GM12878 (cell line): ENCODE data around the gene PROX1. TPM values are rescaled to one million over a fixed set of nuclear protein-coding genes. Genes with fewer than 3 reads are reported as not detected.

Experiments used
- ATAC-seq: fragments of 200-7000 bp; cut with Tn5 transposase; 3 replicates; pipeline ENCODE4 v1.9.1; 2020; ENCODE audit warnings: mild to moderate bottlenecking, moderate library complexity
- BruUV-seq: library from RNA; stranded (reverse); fragments of 400-500 nt; replicated peaks from 2 replicates; lab custom pipeline; 2021; lab: Mats Ljungman, UMichigan
- CTCF ChIA-PET: fragments of 300-600 bp; sonication (Branson Sonifier 250); formaldehyde crosslinking; extraction: SDS; loops from one replicate; lab custom pipeline; 2021; ENCODE audit warnings: inconsistent platforms; lab: Yijun Ruan, JAX
- POLR2A ChIA-PET: fragments of 350-600 bp; formaldehyde crosslinking; extraction: SDS; loops from one replicate; lab custom pipeline; 2021; ENCODE audit warnings: inconsistent platforms; lab: Charles Lee
- RAD21 ChIA-PET: fragments of 300-600 bp; sonication (Branson Sonifier 250); formaldehyde crosslinking; loops from one replicate; lab custom pipeline; 2023; ENCODE audit warnings: antibody characterized with exemption; ENCODE audit not compliant: unreplicated experiment; lab: Charles Lee
- SMC1A ChIA-PET: fragments of 300-600 bp; sonication (Branson Sonifier 250); formaldehyde crosslinking; loops from one replicate; lab custom pipeline; 2023; ENCODE audit not compliant: unreplicated experiment, uncharacterized antibody; lab: Charles Lee
- DNase-seq: peaks from one replicate; pipeline ENCODE4 v3.0.0-alpha.2; 2011; ENCODE audit warnings: low read depth, low spot score
- FAIRE-seq: peaks from 3 replicates; lab custom pipeline; 2011; peaks lifted over from hg19 to GRCh38; lab: Jason Lieb, UNC
- H2AFZ ChIP-seq: 2 replicates; pipeline ENCODE4 v1.6.0; 2011; ENCODE audit warnings: low read depth, low read length, control low read depth; ENCODE audit not compliant: control insufficient read depth
- H3K27ac ChIP-seq: 2 replicates; pipeline ENCODE4 v1.5.1; 2011; ENCODE audit warnings: control low read depth; ENCODE audit not compliant: control insufficient read depth, insufficient read depth
- H3K27me3 ChIP-seq, 2 experiments: replicated peaks in 1 of 2; 2 replicates each; pipeline versions ENCODE4 v1.6.0 to v1.6.1; 2011; ENCODE audit warnings: low read length in 1 of 2; ENCODE audit not compliant: control insufficient read depth in 2 of 2, insufficient read depth in 2 of 2
- H3K36me3 ChIP-seq, 2 experiments: 2 replicates each; pipeline ENCODE4 v1.5.1; 2011; ENCODE audit warnings: low read length in 1 of 2; ENCODE audit not compliant: control insufficient read depth in 2 of 2, insufficient read depth in 2 of 2
- H3K4me1 ChIP-seq: 2 replicates; pipeline ENCODE4 v1.6.1; 2011; ENCODE audit warnings: mild to moderate bottlenecking, low read length, moderate library complexity, mixed read lengths; ENCODE audit not compliant: control insufficient read depth, insufficient read depth
- H3K4me2 ChIP-seq: 2 replicates; pipeline ENCODE4 v1.6.0; 2011; ENCODE audit warnings: control low read depth; ENCODE audit not compliant: control insufficient read depth, insufficient read depth
- H3K4me3 ChIP-seq: fragments of 200-600 bp; sonication (generic); 2 replicates; pipeline ENCODE4 v1.5.1; 2016
- H3K79me2 ChIP-seq: 2 replicates; pipeline ENCODE4 v1.6.0; 2011; ENCODE audit warnings: low read length; ENCODE audit not compliant: control insufficient read depth, insufficient read depth
- H3K9ac ChIP-seq: 2 replicates; pipeline ENCODE4 v1.8.0; 2011; ENCODE audit warnings: low read length, control low read depth, mixed read lengths; ENCODE audit not compliant: control insufficient read depth, insufficient read depth
- H3K9me3 ChIP-seq: replicated peaks from 3 replicates; pipeline ENCODE4 v1.5.1; 2011; ENCODE audit warnings: mild to moderate bottlenecking, low read length; ENCODE audit not compliant: control insufficient read depth, insufficient read depth
- H4K20me1 ChIP-seq: 2 replicates; pipeline ENCODE4 v1.6.0; 2011; ENCODE audit not compliant: control insufficient read depth, insufficient read depth
- EP300 ChIP-seq, 2 experiments: fragments of 150-350 bp in 1 of 2; IDR thresholded peaks; 2 replicates each; pipeline ENCODE4 v1.6.1; 2011 to 2012; ENCODE audit warnings: low read depth in 2 of 2, low read length in 2 of 2, borderline replicate concordance in 1 of 2, improper control_type of control experiment in 1 of 2, inconsistent platforms in 1 of 2; ENCODE audit not compliant: control insufficient read depth in 1 of 2
- RCOR1 ChIP-seq: conservative IDR thresholded peaks from 2 replicates; pipeline ENCODE4 v1.6.1; 2012; ENCODE audit warnings: low read depth, low read length, improper control_type of control experiment
- WGBS: methylation state at CpG from one replicate; pipeline ENCODE4 v1.1.6; 2016; ENCODE audit warnings: low lambda C conversion rate; ENCODE audit not compliant: insufficient replicate concordance, insufficient coverage; ENCODE audit errors: missing lambda C conversion rate; 5-methylcytosine and 5-hydroxymethylcytosine counted together
- in situ Hi-C: fragments of 300-500 bp; cut with MboI; formaldehyde crosslinking; loops from 9 replicates; pipeline ENCODE4 v1.14.3; 2018; ENCODE audit warnings: mixed read lengths
- intact Hi-C: fragments of 100-400 bp; cut with micrococcal nuclease; formaldehyde crosslinking; loops from one replicate; pipeline ENCODE4 v1.14.2; 2022; ENCODE audit not compliant: unreplicated experiment
- polyA plus RNA-seq, 11 experiments: library from polyadenylated mRNA; depleted of rRNA in 4 of 11; unstranded in 6 of 11; stranded (reverse) in 5 of 11; fragments of >200 nt; fragmentation: Nextera tagmentation in 4 of 11; fragmentation: Illumina TruSeq in 1 of 11; extraction: Ambion mirVana in 4 of 11; extraction: Trizol in 1 of 11; gene quantifications; 1 replicate in 1 of 11; 2 replicates in 10 of 11; pipeline versions ENCODE4 v1.2.1 to v1.2.3, GENCODE V29; 2011 to 2016; ENCODE audit warnings: inconsistent platforms in 2 of 11, missing spikeins in 2 of 11, low read depth in 1 of 11
- total RNA-seq, 4 experiments: library from RNA; depleted of rRNA in 3 of 4; stranded (reverse); fragments of >200 nt in 3 of 4; fragmentation: Illumina TruSeq in 1 of 4; extraction: Trizol in 1 of 4; gene quantifications; 2 replicates each; pipeline versions ENCODE4 v1.2.1 to v1.2.3, GENCODE V29; 2013 to 2021
- TF ChIP-seq, protein P1 (sequence below): IDR thresholded peaks from 2 replicates; pipeline ENCODE4 v1.6.1; 2012; ENCODE audit warnings: low read length, inconsistent platforms

PROX1 gene
- total and polyA plus RNA-seq, 10 of the 15 experiments (the other 5 are each of a cell fraction or from before 2014, with no cell fraction given), result under 0.01 to 0.44 (median 0.03) TPM; not detected in 4

DNA sequence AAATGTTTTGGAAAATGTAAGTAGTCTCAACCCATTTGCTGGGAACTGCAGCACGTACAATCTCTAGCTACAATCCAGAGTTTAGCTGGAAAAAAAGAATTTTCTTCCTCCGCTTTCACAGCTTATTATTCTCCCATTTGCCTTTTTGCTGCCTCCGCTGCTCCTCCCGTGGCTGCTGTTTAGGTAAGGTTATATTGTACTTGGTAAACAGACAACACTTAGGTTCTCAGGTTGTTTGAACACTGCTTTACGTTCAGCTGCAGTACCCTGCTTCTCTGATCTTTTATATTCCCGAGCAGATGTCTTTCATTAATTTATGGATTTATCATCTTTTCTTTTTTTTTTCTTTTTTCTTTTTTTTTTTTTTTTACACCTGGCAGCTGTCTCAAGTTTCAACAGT lies 14.3 kb downstream of the PROX1 start (continued):
- TF ChIP-seq, protein P1, sequence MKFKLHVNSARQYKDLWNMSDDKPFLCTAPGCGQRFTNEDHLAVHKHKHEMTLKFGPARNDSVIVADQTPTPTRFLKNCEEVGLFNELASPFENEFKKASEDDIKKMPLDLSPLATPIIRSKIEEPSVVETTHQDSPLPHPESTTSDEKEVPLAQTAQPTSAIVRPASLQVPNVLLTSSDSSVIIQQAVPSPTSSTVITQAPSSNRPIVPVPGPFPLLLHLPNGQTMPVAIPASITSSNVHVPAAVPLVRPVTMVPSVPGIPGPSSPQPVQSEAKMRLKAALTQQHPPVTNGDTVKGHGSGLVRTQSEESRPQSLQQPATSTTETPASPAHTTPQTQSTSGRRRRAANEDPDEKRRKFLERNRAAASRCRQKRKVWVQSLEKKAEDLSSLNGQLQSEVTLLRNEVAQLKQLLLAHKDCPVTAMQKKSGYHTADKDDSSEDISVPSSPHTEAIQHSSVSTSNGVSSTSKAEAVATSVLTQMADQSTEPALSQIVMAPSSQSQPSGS, result no peak

DNA sequence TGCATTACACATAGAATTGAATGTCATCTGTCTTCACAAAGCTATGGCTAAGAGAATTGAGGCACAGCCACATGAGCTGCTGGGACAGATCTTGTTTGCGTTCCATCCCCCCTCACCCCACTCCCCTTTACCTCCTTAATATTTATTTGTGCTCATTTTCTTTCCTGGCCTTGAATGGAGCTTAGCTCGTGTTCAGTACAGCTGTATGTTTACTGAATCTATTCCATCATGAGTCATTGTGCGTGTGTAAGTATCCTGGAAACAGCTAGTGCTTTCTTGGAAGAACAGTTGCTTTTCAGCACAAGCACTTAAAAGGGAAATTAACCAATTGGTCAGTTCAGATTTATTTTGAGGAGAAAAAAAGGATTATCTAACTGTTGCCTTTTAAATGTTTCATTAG lies 14.7 kb downstream of the PROX1 start:
- WGBS, result 21% methylated on average over 3 of the region's 3 CpGs
- Histone ChIP-seq H4K20me1 (no peaks in the 10 kb centered on the region), H2AFZ (no peak overlapping the region), H3K9me3 (no peaks in the 10 kb centered on the region), H3K36me3 (no peaks in the 10 kb centered on the region), H3K4me1 (no peaks in the 10 kb centered on the region), H3K27me3 (no peaks in the 10 kb centered on the region; a peak in 1 of 4 replicates), H3K79me2 (no peaks in the 10 kb centered on the region), H3K4me3 (no peak overlapping the region), H3K9ac (no peak overlapping the region), H3K27ac (no peak overlapping the region), H3K4me2 (no peak overlapping the region)
- TF ChIP-seq EP300 (IDR thresholded peaks at IDR 0.05; ENCODE audit: borderline replicate concordance in 1 of 2, control insufficient read depth in 1 of 2, low read depth in 2 of 2, low read length in 2 of 2) (no peak), RCOR1 (no peak)
- BruUV-seq, result no TSS peak
- intact Hi-C loops, result no loop called here
- no peak for DNase-seq
- ChIA-PET SMC1A (interaction anchor here (0.9 kb wide), 1 partner anchor 20 kb away, joined by 3 read pairs; no protein-coding TSS in a partner anchor), RAD21 (interaction anchor here (0.7 to 1.1 kb wide), 2 partner anchors 16 to 1113 kb away, joined by 3 read pairs; no protein-coding TSS in a partner anchor), POLR2A (interaction anchor here (0.5 kb wide), 1 partner anchor 677 kb away, joined by 3 read pairs; no protein-coding TSS in a partner anchor), CTCF (no interaction called here)
- in situ Hi-C loops, result no loop called here
- FAIRE-seq, result no peak
- no peak for ATAC-seq
